Bronchial epithelial cell (primary cell): Measurements from ENCODE around the gene PTPRA. TPM values are rescaled to one million over a fixed set of nuclear protein-coding genes. Genes with fewer than 3 reads are reported as not detected.
A peak's percentile ranks its signal among the peaks of the same experiment; 100 is the strongest.

Experiments
- DNase-seq: peaks from one replicate; pipeline ENCODE4 v3.0.0-alpha.2; 2010; ENCODE audit warnings: low read depth
- FAIRE-seq: peaks from 2 replicates; lab custom pipeline; 2011; peaks lifted over from hg19 to GRCh38; lab: Jason Lieb, UNC
- H3K27me3 ChIP-seq: 2 replicates; pipeline ENCODE4 v1.5.1; 2011; ENCODE audit warnings: low read length; ENCODE audit not compliant: control insufficient read depth, insufficient read depth
- H3K36me3 ChIP-seq: 2 replicates; pipeline ENCODE4 v1.5.1; 2011; ENCODE audit warnings: low read length; ENCODE audit not compliant: control insufficient read depth, insufficient read depth
- H3K4me3 ChIP-seq: 2 replicates; pipeline ENCODE4 v1.5.1; 2011; ENCODE audit warnings: mild to moderate bottlenecking, low read depth, low read length, control low read depth
- CTCF ChIP-seq: IDR thresholded peaks from 2 replicates; pipeline ENCODE4 v1.5.1; 2011; ENCODE audit warnings: mild to moderate bottlenecking, moderate library complexity, low read length, control low read depth, inconsistent platforms; ENCODE audit not compliant: insufficient read depth, severe bottlenecking
- total RNA-seq: library from RNA; depleted of rRNA; stranded (reverse); fragments of >200 nt; gene quantifications from 2 replicates; pipeline ENCODE4 v1.2.1, GENCODE V29; 2014

PTPRA gene
- total RNA-seq, 1 donor from 2014 or later = 20.8 TPM

- Histone ChIP-seq H3K27me3 (no peaks in the 10 kb centered on the region), H3K36me3 (no peaks in the 10 kb centered on the region), H3K4me3 (no peak overlapping the region)
- FAIRE-seq = no peak
- DNase-seq = peak; percentile 57
- no peak for TF ChIP-seq CTCF
Observed at GRCh38 chr20:2911200-2911599, 37.9 kb downstream of the PTPRA start.

GRCh38 chr20:2914160-2914559 lies 40.9 kb downstream of the PTPRA start:
- Histone ChIP-seq H3K4me3 (no peak overlapping the region), H3K36me3 (no peaks in the 10 kb centered on the region), H3K27me3 (no peaks in the 10 kb centered on the region)
- peak; percentile 29 for DNase-seq
- no peak for TF ChIP-seq CTCF
- no peak for FAIRE-seq

- DNase-seq (no peak), FAIRE-seq (no peak)
- TF ChIP-seq CTCF = no peak
- Histone ChIP-seq H3K4me3 (no peak overlapping the region), H3K36me3 (no peaks in the 10 kb centered on the region), H3K27me3 (no peaks in the 10 kb centered on the region)
Observed at GRCh38 chr20:2917266-2917665, 44.0 kb downstream of the PTPRA start.

GRCh38 chr20:2918096-2919049 lies 45.1 kb downstream of the PTPRA start:
- DNase-seq = no peak
- no peaks in the 10 kb centered on the region for H3K27me3 ChIP-seq
- FAIRE-seq = no peak
- H3K36me3 ChIP-seq = peaks cover 2% of the 10 kb centered on the region
- H3K4me3 ChIP-seq = no peak overlapping the region
- no peak for TF ChIP-seq CTCF

GRCh38 chr20:2919518-2920245 lies 46.4 kb downstream of the PTPRA start:
- FAIRE-seq (no peak), DNase-seq (peak; percentile 7)
- no peak for TF ChIP-seq CTCF
- peaks cover 2% of the 10 kb centered on the region for H3K36me3 ChIP-seq
- H3K4me3 ChIP-seq = no peak overlapping the region
- no peaks in the 10 kb centered on the region for H3K27me3 ChIP-seq
